HEK293T (cell line): ENCODE results near the gene DGLUCY.

Experiments
- BHLHE40 ChIP-seq: fragments of 450-650 bp; IDR thresholded peaks from 2 replicates; pipeline ENCODE4 v1.6.1; 2016; ENCODE audit warnings: mild to moderate bottlenecking, moderate library complexity, borderline replicate concordance
- FOXK2 ChIP-seq: fragments of 450-650 bp; IDR thresholded peaks from 2 replicates; pipeline ENCODE4 v1.6.1; 2016; ENCODE audit warnings: mild to moderate bottlenecking
- FOXM1 ChIP-seq: fragments of 450-650 bp; IDR thresholded peaks from 2 replicates; pipeline ENCODE4 v1.6.1; 2017; ENCODE audit warnings: mild to moderate bottlenecking, borderline replicate concordance
- HDGF ChIP-seq: fragments of 450-650 bp; IDR thresholded peaks from 2 replicates; pipeline ENCODE4 v1.6.1; 2017; ENCODE audit warnings: antibody characterized with exemption, borderline replicate concordance
- L3MBTL2 ChIP-seq: fragments of 450-650 bp; conservative IDR thresholded peaks from 2 replicates; pipeline ENCODE4 v1.6.1; 2016; ENCODE audit warnings: mild to moderate bottlenecking
- LEF1 ChIP-seq: fragments of 450-650 bp; IDR thresholded peaks from 2 replicates; pipeline ENCODE4 v1.6.1; 2017; ENCODE audit warnings: mild to moderate bottlenecking, borderline replicate concordance
- PKNOX1 ChIP-seq: fragments of 450-650 bp; IDR thresholded peaks from 2 replicates; pipeline ENCODE4 v1.6.1; 2016
- SP1 ChIP-seq: fragments of 450-650 bp; IDR thresholded peaks from 2 replicates; pipeline ENCODE4 v1.6.1; 2017
- TARDBP ChIP-seq: fragments of 450-650 bp; IDR thresholded peaks from 2 replicates; pipeline ENCODE4 v1.6.1; 2016

- no peak for TF ChIP-seq FOXK2
- no peak for TF ChIP-seq FOXM1
- no peak for TF ChIP-seq HDGF
- no peak for TF ChIP-seq L3MBTL2
- no peak for TF ChIP-seq SP1
- TF ChIP-seq PKNOX1 = no peak
- TF ChIP-seq TARDBP = no peak
- no peak for TF ChIP-seq LEF1
- TF ChIP-seq BHLHE40 = no peak
Observed at GRCh38 chr14:91128699-91129098, 14.8 kb downstream of the DGLUCY start.
